Measurements from ENCODE around the gene MIER3.
A peak's percentile ranks its signal among the peaks of the same experiment; 100 is the strongest.

The MIER3 gene

GRCh38 chr5:56961746-56962145, 9.8 kb upstream of the MIER3 start:
- DNase-seq (ENCODE audit: low spot score), result no peak

GRCh38 chr5:56959326-56959725, 7.4 kb upstream of the MIER3 start:
- DNase-seq (ENCODE audit: low spot score), result no peak

- no peak for DNase-seq (ENCODE audit: low spot score)
Observed at GRCh38 chr5:56958595-56958994, 6.7 kb upstream of the MIER3 start.

GRCh38 chr5:56954262-56954661, 2.3 kb upstream of the MIER3 start:
- no peak for DNase-seq (ENCODE audit: low spot score)

GRCh38 chr5:56951126-56951945, 587 bp downstream of the MIER3 start:
- no peak for DNase-seq (ENCODE audit: low spot score)

GRCh38 chr5:56950626-56951125, 1.2 kb downstream of the MIER3 start:
- DNase-seq (ENCODE audit: low spot score), result peak; percentile 64

- no peak for DNase-seq (ENCODE audit: low spot score)
Observed at GRCh38 chr5:56947052-56947451, 4.9 kb downstream of the MIER3 start.

- no peak for DNase-seq (ENCODE audit: low spot score)
Observed at GRCh38 chr5:56941981-56942380, 9.9 kb downstream of the MIER3 start.

GRCh38 chr5:56938858-56939257, 13.1 kb downstream of the MIER3 start:
- no peak for DNase-seq (ENCODE audit: low spot score)

GRCh38 chr5:56934325-56934724, 17.6 kb downstream of the MIER3 start:
- no peak for DNase-seq (ENCODE audit: low spot score)

GRCh38 chr5:56922922-56923321, 29.0 kb downstream of the MIER3 start:
- DNase-seq (ENCODE audit: low spot score), result no peak

GRCh38 chr5:56919942-56920662, 31.8 kb downstream of the MIER3 start:
- no peak for DNase-seq (ENCODE audit: low spot score)

- DNase-seq (ENCODE audit: low spot score), result no peak
Observed at GRCh38 chr5:56918054-56918453, 33.9 kb downstream of the MIER3 start.

GRCh38 chr5:56917534-56917933, 34.4 kb downstream of the MIER3 start:
- no peak for DNase-seq (ENCODE audit: low spot score)

GRCh38 chr5:56914678-56915077, 37.2 kb downstream of the MIER3 start:
- no peak for DNase-seq (ENCODE audit: low spot score)

- no peak for DNase-seq (ENCODE audit: low spot score)
Observed at GRCh38 chr5:56913766-56914165, 38.2 kb downstream of the MIER3 start.

GRCh38 chr5:56910210-56910965, 41.5 kb downstream of the MIER3 start:
- DNase-seq (ENCODE audit: low spot score), result peak; percentile 15

- peak; percentile 99 for DNase-seq (ENCODE audit: low spot score)
Observed at GRCh38 chr5:56909294-56910209, 42.4 kb downstream of the MIER3 start, which contains the start of gene SETD9. TSS of gene SETD9 (plus strand) at chr5:56909596. CDS start at chr5:56909646, 50 bp downstream.

- no peak for DNase-seq (ENCODE audit: low spot score)
Observed at GRCh38 chr5:56908942-56909293, 43.0 kb downstream of the MIER3 start.

- DNase-seq (ENCODE audit: low spot score), result peak; percentile 67
Observed at GRCh38 chr5:56900858-56901578, 50.9 kb downstream of the MIER3 start.

- no peak for DNase-seq (ENCODE audit: low spot score)
Observed at GRCh38 chr5:56900395-56900794, 51.5 kb downstream of the MIER3 start.
